Measurements from ENCODE around the gene SMIM45.
A peak's percentile ranks its signal among the peaks of the same experiment; 100 is the strongest.

The SMIM45 gene

DNA sequence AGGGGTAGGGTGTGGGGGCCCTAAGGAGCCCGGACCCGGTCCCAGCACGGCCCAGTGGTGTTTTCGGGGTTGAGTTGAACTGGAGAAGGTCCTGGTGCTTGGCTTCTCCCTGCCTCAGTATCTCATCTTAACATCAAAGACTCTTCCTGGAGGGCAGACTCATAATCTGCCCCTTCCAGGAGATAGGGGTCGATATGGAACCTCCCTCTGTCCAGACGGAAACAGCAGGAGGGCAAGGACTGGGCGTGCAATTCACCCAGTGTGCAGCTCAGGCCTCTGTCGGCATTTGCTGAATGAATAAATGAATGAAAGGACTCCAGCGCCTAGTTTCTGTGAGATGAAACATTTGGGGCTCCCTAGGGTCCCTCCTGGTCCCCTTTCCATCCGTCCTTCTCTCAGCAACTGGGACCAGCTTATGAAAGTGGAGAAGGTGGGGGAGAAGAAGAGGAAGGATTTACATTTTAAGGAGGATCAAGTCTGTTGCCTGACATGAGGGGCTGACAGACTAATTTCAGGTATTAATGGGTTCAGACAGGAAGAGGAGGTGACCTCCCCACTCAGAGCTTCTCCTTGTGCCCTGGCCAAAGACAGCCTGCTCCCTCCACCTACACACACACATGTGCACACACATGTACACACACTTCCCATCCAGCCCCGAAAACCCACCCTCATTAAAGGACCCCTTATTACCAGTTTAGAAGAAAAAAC is 36.0 kb upstream of the SMIM45 start:
- no peak for DNase-seq (ENCODE audit: low spot score)

DNA sequence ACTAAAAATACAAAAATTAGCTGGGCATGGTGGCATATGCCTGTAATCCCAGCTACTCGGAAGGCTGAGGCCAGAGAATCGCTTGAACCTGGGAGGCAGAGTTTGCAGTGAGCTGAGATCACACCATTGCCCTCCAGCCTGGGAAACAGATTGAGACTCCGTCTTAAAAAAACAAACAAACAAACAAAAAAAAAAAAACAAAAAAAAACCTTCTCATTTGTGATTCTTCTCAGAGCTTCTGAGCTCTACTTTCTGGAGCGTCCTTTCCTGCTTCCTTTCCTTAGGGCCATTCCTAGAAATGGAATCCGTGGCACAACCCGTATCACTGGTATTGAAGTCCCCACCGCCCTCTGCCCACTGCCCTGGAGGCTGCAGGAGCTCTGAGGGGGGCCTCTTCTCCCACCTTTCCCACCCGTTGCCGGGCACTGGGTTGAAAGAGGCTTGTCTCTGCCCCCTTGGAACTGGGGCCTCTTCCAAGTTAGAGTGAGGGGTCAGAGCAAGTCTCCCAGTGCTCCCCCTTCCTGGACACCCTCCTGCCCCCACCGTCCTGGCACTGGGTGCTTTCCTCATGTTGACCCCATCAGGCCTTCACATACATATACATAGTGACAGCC is 35.1 kb upstream of the SMIM45 start:
- no peak for DNase-seq (ENCODE audit: low spot score)

- no peak for DNase-seq (ENCODE audit: low spot score)
Measured at GRCh38 chr22:41917375-41917902, 34.5 kb upstream of the SMIM45 start.

DNA sequence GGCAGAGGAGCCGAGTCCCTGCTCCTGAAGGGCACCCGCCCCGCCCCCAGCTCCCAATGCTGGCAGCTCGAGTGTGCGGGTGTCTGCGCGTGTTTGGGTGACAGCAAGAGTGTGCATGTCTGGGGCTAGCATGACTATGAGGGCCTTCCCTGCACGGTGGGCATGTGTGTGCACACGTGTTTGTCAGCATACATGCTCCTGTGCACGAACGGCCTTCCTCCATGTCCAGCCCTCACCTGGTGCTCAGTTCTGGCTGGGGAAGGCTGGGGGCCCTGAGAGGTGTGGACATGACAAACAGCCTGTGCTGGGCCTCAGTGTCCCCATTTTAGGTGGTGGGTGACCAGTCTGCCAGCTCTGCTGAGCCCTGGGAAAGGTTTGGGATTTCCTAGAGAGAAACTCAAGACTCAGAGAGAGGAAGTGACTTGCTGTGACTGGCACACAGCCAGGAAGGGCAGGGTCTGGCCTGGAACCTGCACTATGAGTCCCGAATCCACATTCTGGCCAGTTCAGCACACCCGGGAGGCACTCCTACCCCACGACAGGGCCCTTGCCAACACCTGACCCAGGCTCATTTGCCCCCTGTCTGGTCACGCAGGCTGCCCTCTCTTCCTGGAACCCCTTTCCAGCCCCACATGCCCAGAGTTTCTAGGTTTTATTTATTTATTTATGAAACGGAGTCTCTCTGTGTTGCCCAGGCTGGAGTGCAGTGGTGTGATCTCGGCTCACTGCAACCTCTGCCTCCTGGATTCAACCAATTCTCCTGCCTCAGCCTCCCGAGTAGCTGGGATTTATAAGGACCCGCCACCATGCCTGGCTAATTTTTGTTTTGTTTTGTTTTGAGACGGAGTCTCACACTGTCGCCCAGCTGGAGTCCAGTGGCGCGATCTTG is 33.8 kb upstream of the SMIM45 start:
- DNase-seq (ENCODE audit: low spot score), result no peak

- no peak for DNase-seq (ENCODE audit: low spot score)
Measured at GRCh38 chr22:41919357-41920224, 32.4 kb upstream of the SMIM45 start.

GRCh38 chr22:41920271-41920976 is 31.5 kb upstream of the SMIM45 start:
- no peak for DNase-seq (ENCODE audit: low spot score)

- DNase-seq (ENCODE audit: low spot score), result no peak
Measured at GRCh38 chr22:41922328-41922727, 29.6 kb upstream of the SMIM45 start.

DNA sequence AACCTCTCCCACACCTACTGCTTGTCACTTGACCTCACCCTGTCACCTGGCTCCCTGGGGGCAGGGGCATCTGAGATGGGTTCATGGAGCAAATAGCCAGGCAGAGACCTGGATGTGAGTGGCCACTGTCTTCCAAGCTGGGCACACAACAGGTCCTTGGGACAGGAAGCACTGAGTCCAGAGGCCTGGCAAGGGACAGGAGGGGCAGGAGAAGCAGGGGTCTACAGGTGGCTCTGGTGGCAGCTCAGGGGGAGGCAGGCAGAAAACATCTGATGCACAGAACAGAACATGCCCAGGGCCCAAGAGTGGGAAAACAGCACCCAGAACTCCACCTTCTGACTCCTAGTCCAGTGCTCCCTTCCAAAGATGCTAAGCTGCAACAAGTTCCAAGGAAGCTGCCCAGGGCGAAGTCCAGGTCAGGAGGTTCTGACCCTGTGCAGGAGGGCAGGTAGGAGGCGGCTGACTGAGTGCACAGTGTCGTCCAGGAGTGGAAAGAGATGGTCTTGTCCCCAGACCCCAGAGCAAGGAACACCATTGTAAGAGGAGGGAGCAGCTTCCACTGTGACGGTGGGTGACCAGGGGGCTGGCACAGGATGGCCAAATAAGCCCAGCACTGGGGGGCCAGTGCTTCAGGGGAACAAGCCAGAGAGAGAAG is 28.9 kb upstream of the SMIM45 start:
- no peak for DNase-seq (ENCODE audit: low spot score)

- no peak for DNase-seq (ENCODE audit: low spot score)
Measured at GRCh38 chr22:41923595-41924276, 28.2 kb upstream of the SMIM45 start.

- peak; percentile 89 for DNase-seq (ENCODE audit: low spot score)
Measured at GRCh38 chr22:41925783-41926460, 26.0 kb upstream of the SMIM45 start.

DNA sequence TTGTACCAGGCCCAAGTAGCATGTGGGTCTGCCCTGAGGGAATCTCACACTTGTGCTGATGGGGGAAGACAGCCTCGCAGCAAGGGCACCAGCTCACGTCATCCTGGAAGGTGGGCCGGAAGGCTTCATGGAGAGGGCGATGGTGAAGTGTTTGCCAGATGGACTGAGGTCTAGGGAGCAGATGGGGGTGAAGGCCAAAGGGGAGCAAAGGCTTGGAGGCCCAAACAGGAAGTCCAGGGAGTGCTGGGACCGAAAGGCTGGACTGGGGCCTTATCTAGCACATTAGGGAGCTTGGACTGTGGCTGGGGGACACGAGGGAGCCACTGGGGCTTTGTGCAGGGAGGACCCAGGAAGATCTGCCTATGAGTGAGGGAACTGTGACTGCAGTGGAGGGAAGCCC is 24.1 kb upstream of the SMIM45 start:
- DNase-seq (ENCODE audit: low spot score), result no peak

DNA sequence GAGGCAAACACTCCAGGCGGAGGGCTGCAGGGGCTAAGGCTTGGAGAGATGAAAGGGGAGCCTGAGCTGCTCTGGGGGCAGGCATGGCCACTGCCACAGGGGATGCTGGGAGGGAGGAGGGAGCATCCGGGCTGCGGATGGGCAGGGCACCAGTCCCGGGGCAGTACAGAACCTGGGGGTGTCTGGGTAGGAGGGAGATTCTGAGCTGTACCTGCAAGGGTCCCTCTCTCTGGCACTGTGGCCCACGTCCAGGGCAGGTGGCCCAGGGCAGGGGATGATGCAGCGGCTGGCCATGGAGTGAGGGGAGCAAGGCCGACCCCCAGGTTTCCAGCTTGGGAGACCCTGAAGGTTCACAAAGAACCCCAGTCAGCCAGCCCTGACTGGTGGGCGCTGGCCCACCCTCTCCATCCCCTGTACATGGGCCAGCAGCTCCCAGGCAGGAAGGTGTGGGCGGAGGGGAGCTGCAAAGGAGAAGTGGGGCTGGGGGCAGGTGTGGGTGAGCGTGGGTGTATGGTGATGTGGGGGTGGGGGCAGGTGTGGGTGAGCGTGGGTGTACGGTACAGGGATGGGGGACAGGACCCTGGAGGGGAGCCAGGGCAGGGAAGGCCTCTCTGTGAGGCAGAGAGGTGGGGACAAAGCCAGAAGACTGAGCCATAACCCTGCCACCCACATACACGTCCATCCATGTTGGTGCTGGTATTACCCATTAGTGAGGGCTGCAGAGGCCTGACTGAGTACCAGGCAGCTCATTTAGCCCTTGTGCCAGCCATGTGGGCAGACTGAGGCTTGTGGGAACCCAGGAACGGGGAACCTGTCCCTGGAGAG is 23.1 kb upstream of the SMIM45 start:
- no peak for DNase-seq (ENCODE audit: low spot score)

DNA sequence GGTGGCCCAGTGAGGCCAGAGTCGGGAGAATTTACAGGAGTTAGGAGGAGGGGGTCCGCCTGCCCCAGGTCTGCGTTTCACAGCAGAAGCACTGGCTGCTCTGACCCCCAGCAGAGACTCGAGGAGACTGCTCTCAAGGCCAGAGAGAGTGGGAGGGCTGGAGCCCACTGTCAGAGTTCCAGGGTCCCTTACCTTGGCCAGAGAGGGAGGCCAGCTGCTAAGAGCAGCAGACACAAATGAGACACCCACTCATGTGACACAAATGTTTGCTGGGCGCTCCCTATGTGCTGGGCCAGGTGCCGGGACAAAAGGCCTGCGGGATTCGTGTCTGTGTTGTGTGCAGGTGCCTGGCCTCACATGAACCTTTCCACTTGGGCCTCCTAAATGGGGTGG is 22.5 kb upstream of the SMIM45 start:
- no peak for DNase-seq (ENCODE audit: low spot score)

- DNase-seq (ENCODE audit: low spot score), result no peak
Measured at GRCh38 chr22:41931701-41932269, 20.2 kb upstream of the SMIM45 start.

DNA sequence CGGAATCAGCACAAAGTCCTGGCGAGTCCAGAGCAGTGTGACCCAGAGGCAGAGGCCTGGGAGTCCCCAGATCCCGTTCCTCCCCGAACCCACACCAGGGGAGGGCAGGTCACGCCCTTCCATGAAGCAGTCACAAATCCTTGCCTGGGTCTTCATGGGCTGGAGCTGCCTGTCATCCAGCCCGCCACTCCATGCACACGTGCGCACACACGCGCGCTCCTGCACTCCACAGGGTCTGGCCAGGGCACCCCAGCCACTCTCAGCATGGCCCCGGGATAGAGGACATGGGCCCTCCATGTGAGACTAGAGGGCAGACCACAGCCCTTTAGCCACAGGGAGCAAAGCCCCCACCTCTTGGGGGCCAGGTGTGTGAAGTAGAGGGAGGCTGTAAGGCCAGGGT is 19.6 kb upstream of the SMIM45 start:
- no peak for DNase-seq (ENCODE audit: low spot score)

DNA sequence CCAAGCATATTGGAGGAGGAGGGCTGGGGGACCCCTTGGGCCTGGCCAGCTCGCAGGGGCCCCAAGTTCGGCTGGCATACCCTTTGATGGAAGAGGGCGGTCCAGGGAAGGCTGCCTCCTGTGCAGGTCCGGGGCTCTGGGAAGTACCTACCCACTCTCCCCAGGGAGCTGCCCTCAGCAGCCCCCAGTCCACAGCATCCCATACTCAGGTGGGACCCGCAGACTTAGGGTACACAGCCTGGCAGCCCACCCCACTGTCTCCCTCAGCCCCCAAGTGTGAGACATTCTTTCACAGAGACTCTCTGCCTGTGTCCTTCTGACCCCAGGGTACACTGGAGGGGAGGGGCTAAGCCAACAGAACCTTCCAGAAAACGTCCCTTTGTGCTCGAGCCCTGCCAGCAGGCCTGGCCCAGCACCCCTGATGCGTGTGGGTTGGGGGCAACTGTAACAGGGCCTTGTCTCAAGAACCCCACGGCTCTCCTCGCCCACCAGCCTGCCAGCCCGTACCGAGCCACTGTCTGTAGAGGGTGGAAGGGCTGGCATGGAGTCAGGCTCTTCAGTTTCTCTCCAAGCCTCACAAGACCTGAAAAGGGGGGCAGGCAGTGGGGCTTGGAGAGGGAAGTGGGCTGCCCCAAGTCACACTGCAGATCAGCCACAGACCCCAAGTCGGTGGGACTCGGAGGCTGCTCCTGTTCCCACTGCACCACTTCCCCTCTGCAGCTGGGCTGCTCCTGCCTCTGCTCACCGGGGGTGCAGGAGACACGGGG is 18.4 kb upstream of the SMIM45 start:
- no peak for DNase-seq (ENCODE audit: low spot score)

- no peak for DNase-seq (ENCODE audit: low spot score)
Measured at GRCh38 chr22:41934284-41935014, 17.5 kb upstream of the SMIM45 start.

Measured in HuH-7 (cell line).